Measurements from ENCODE around the gene SNRNP25.

GRCh38 chr16:94918-95265 is 41.3 kb downstream of the SNRNP25 start:
- no peak for TF ChIP-seq EZH2 (IDR thresholded peaks at IDR 0.05; ENCODE audit: borderline replicate concordance, low read length)
- TF ChIP-seq CTCF (IDR thresholded peaks at IDR 0.05; ENCODE audit: low read length): no peak
